Astrocyte of the spinal cord (primary cell): Measurements from ENCODE around the gene HOMEZ.
"Not testable (repeated sequence)": the region's sequence is repeated elsewhere in the genome, so short reads cannot be mapped to it uniquely, and the experiment has no call there.

Experiments
- DNase-seq: peaks from one replicate; pipeline ENCODE4 v3.0.0; 2011; ENCODE audit warnings: low read depth, low spot score
- H3K4me3 ChIP-seq: 2 replicates; pipeline ENCODE4 v1.5.1; 2011; ENCODE audit warnings: low read depth, mild to moderate bottlenecking, low read length, moderate library complexity
- in situ Hi-C: cut with HindIII; loops from 2 replicates; pipeline ENCODE4 v1.10.0; 2017; ENCODE audit warnings: low sequenced_read_pairs
- TF ChIP-seq, protein P1 (sequence below): IDR thresholded peaks from 2 replicates; pipeline ENCODE4 v1.5.1; 2012; ENCODE audit warnings: low read depth, mild to moderate bottlenecking, low read length, inconsistent platforms

The HOMEZ gene

DNA sequence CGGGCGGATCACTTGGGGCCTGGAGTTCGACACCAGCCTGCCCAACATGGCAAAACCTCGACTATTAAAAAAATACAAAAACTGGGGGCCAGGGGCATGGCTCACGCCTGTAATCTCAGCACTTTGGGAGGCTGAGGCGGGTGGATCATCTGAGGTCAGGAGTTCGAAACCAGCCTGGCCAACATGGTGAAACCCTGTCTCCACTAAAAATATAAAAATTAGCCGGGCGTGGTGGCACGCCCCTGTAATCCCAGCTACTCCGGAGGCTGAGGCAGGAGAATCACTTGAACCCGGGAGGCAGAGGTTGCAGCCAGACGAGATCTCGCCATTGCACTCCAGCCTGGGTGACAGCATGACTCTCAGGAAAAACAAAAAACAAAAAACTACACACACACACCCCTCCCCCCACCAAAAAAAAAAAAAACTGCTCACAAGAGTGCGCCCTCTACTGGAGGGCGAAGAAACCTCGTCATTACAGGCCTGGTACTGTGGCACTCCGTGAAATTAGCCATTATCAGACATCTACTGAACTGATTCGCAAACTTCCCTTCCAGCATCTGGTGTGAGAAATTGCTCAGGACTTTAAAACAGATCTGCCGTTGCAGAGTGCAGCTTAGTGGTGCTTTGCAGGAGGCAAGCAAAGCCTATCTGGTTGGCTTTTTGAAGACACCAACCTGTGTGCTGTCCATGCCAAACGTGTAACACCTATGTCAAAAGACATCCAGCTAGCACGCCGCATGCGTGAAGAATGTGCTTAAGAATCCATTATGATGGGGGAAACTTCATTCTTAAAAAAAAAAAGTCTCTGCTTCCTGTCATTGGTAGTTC is 9.0 kb upstream of the HOMEZ start:
- no peak overlapping the region for H3K4me3 ChIP-seq
- in situ Hi-C loops = no loop called here
- TF ChIP-seq, protein P1, sequence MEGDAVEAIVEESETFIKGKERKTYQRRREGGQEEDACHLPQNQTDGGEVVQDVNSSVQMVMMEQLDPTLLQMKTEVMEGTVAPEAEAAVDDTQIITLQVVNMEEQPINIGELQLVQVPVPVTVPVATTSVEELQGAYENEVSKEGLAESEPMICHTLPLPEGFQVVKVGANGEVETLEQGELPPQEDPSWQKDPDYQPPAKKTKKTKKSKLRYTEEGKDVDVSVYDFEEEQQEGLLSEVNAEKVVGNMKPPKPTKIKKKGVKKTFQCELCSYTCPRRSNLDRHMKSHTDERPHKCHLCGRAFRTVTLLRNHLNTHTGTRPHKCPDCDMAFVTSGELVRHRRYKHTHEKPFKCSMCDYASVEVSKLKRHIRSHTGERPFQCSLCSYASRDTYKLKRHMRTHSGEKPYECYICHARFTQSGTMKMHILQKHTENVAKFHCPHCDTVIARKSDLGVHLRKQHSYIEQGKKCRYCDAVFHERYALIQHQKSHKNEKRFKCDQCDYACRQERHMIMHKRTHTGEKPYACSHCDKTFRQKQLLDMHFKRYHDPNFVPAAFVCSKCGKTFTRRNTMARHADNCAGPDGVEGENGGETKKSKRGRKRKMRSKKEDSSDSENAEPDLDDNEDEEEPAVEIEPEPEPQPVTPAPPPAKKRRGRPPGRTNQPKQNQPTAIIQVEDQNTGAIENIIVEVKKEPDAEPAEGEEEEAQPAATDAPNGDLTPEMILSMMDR = peak; percentile 84
- peak; percentile 50 for DNase-seq

DNA sequence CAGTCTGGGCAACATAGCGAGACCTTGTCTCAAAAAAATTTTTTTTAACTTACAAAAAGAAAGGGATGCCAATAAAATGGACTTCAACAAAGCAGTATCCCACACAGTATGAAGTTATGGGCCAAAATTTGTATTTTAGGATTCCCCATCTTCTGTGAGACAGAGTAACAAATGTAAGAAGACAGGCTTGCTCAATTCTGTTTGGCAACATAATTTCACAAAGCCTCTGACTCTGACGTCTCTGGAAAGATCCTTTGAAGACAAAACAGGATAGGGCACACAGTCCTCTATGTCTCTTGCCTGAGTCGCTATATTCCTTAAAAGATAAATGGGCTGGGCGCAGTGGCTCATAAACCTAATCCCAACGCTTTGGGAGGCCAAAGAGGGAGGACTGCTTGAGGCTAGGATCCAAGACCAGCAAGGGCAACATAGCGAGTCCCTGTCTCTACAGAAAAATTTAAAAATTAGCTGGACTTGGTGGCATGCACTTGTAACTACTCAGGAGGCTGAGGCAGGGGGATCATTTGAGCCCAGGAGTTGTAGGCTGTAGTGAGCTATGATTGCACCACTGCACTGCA is 1.1 kb upstream of the HOMEZ start:
- in situ Hi-C loops = no loop called here
- TF ChIP-seq, protein P1 = no peak
- DNase-seq = no peak
- peak overlapping the region; percentile 95 for H3K4me3 ChIP-seq

DNA sequence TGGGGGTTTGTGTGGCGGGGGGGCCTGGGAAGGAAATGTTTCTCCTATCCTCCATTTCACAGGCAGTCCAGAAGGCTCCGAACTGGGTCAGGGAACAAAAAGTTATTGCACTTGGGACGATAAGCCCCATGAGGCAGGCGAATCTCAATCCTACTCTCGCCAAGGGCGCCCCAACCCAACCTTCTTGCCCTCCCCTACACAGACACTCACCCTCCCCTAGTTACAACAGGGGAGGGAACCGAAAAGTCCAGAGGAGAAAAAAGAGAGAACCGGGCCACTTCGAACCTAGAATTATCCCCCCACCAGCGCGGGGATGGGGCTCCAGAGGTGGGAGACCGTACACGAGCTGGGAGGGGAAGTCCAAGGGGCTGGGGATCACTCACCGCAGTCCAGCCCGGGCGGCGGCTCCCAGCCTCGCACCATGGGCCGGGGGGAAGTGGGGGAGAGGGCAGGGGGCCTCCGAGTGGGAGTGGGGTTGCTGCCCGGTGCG is 357 bp downstream of the HOMEZ start:
- TF ChIP-seq, protein P1 = no peak
- peak overlapping the region; percentile 95 for H3K4me3 ChIP-seq
- in situ Hi-C loops = no loop called here
- no peak for DNase-seq

DNA sequence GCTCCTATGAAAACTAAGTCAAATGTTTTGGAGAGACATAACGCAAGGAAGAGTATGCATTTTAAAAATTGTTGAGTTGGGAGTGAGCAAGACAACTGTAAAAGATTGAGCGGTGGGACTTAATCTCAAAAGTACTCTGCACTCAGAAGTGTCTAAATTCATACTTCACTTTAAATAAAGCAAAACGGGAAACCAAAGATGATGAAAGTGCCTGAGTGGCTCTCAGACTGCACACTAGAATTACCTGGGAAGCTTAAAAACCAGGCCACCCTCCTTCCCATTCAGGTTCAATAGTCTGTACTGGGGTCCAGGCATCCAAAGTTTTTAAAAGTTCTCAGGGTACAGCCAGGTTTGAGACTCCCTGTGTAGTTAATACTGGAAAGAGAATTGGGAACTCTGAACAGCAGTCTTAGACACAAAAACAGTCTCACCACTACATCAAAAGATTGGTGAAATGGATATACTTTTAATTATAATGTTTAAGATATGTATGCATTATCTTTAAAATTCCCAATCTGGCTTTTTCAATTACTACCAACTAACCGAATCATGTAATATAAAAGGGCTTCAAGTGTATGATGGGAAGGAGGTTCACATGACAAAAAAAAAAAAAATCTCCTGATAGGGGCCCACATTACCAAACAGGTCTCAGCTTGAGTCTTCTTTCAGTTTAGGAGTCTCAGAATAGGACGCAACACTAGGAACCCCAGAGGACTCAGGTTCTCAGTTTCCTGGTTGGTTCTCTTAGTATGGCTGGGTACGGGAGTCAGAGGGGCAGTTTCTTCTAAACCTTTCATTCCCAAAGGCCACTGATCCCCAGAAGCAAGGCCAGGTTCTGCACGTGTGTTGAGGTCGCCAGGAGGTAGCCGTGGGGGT is 1.0 kb downstream of the HOMEZ start:
- H3K4me3 ChIP-seq = peak overlapping the region; percentile 95
- no peak for DNase-seq
- in situ Hi-C loops = no loop called here
- TF ChIP-seq, protein P1 = no peak

DNA sequence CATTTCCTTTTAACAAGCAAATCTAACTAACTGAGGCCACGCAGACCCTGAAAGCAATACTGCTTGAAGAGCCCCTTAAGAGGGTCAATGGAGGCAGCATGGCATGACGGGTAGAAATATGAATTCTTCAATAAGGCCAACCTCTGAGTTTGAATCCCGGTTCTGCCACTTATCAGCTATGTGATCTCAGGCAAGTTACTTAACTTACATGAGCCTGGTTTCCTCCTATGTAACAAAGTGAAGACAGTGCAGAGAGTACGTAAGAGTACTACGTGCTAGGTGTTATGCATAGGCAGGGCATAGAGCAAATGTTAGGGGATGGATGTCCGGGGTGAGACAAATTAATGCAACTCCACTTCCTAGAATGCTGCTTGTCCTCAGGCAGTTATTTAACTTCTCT is 4.7 kb downstream of the HOMEZ start:
- TF ChIP-seq, protein P1 = no peak
- H3K4me3 ChIP-seq = no peak overlapping the region
- no peak for DNase-seq
- in situ Hi-C loops = no loop called here

DNA sequence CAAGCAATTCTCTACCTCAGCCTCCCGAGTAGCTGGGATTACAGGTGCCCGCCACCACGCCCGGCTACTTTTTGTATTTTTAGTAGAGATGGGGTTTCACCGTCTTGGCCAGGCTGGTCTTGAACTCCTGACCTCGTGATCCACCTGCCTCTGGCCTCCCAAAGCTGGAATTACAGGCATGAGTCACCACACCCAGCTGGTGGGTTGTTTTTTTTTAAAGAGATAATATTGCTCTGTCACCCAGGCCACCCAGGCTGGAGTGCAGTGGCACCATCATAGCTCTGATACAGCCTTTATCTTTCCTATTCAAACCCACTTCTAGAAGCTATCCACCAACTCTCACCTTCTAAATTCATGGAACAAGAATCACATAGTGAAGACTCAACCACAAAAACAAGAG is 8.0 kb downstream of the HOMEZ start:
- DNase-seq, H3K4me3 ChIP-seq, in situ Hi-C loops: not testable (repeated sequence)
